HCT116 (cell line): ENCODE measurements around the gene GPHA2.

Source experiments
- EGR1 ChIP-seq: IDR thresholded peaks from 2 replicates; pipeline ENCODE4 v1.6.1; 2012; ENCODE audit warnings: low read depth
- EZH2 ChIP-seq: fragments of 200-600 bp; sonication (generic); IDR thresholded peaks from 2 replicates; pipeline ENCODE4 v1.6.1; 2017; ENCODE audit warnings: antibody characterized with exemption, mixed run types
- POLR2A ChIP-seq: IDR thresholded peaks from 2 replicates; pipeline ENCODE4 v1.7.0; 2011; ENCODE audit warnings: borderline replicate concordance; ENCODE audit not compliant: insufficient read depth, insufficient read length; ENCODE audit errors: extremely low read depth
- POLR2AphosphoS5 ChIP-seq: IDR thresholded peaks from 2 replicates; pipeline ENCODE4 v1.6.1; 2011; ENCODE audit warnings: mild to moderate bottlenecking, low read depth, low read length, moderate library complexity
- ZNF274 ChIP-seq: fragments of 200-500 bp; sonication (Bioruptor generic); IDR thresholded peaks from 2 replicates; pipeline ENCODE4 v1.6.1; 2014; ENCODE audit warnings: mild to moderate bottlenecking, low read depth, low read length, inconsistent platforms
- TF ChIP-seq, protein P1 (sequence below), 3 experiments: fragments of 200-600 bp in 1 of 3; sonication (generic) in 1 of 3; IDR thresholded peaks in 2 of 3; conservative IDR thresholded peaks in 1 of 3; 2 replicates each; pipeline ENCODE4 v1.5.1; 2012 to 2017; ENCODE audit warnings: low read depth in 2 of 3, low read length in 2 of 3, antibody characterized with exemption in 1 of 3, borderline replicate concordance in 1 of 3, control low read depth in 1 of 3, mild to moderate bottlenecking in 1 of 3, mixed read lengths in 1 of 3, mixed run types in 1 of 3, moderate library complexity in 1 of 3; ENCODE audit not compliant: insufficient read depth in 1 of 3
- TF ChIP-seq, protein P2 (sequence below): IDR thresholded peaks from 2 replicates; pipeline ENCODE4 v1.6.1; 2012

DNA sequence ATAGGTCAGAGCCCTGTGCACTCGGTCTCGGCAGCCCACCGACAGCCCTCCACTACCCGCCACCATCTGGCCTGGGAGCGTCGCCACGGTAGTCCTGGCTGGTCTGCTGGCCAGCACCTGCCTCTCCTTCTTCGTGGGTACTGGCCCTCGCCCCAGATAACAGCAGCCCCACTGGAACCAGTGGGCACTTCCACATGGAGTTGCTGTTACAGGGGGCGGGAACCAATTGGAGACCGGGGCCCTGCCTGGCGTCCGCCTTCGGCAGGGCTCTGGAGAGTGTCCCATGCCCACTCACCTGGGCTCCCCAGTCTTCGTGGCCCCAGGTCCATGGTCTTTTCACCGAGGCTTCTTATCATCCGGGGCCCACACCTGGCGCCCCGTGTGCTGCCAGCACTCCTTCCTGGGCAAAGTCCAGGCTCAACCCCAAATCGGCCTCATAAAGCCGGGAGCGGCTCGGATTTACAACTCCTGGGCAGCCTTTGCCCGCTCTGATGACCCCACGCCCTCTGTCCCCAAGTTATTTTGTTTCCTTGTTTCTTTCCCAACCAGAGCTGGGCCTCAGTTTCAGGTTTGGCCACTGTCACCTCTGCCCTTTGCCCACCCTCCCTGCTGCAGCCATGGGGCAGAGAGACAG is 44.4 kb downstream of the GPHA2 start:
- TF ChIP-seq POLR2A (no peak), ZNF274 (no peak), EZH2 (no peak), EGR1 (no peak), POLR2AphosphoS5 (no peak)
- TF ChIP-seq, protein P1, sequence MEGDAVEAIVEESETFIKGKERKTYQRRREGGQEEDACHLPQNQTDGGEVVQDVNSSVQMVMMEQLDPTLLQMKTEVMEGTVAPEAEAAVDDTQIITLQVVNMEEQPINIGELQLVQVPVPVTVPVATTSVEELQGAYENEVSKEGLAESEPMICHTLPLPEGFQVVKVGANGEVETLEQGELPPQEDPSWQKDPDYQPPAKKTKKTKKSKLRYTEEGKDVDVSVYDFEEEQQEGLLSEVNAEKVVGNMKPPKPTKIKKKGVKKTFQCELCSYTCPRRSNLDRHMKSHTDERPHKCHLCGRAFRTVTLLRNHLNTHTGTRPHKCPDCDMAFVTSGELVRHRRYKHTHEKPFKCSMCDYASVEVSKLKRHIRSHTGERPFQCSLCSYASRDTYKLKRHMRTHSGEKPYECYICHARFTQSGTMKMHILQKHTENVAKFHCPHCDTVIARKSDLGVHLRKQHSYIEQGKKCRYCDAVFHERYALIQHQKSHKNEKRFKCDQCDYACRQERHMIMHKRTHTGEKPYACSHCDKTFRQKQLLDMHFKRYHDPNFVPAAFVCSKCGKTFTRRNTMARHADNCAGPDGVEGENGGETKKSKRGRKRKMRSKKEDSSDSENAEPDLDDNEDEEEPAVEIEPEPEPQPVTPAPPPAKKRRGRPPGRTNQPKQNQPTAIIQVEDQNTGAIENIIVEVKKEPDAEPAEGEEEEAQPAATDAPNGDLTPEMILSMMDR (IDR thresholded peaks at IDR 0.05 in 2 of 3, conservative IDR thresholded peaks at IDR 0.05 in 1 of 3; ENCODE audit: borderline replicate concordance in 1 of 3, insufficient read depth in 1 of 3, low read depth in 2 of 3, low read length in 2 of 3), result no peak
- TF ChIP-seq, protein P2, sequence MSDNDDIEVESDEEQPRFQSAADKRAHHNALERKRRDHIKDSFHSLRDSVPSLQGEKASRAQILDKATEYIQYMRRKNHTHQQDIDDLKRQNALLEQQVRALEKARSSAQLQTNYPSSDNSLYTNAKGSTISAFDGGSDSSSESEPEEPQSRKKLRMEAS, result no peak
